Breast epithelium (tissue), 4 donors: ENCODE measurements around the gene PLEKHO1. TPM values are rescaled to one million over a fixed set of nuclear protein-coding genes. Genes with fewer than 3 reads are reported as not detected.

Experiments used
- DNase-seq, 2 donors: peaks; one replicate each; pipeline ENCODE4 v3.0.0-alpha.2; 2019; ENCODE audit warnings: low spot score in 2 of 2
- H3K27ac ChIP-seq, 2 donors: fragments of 200-600 bp; sonication (generic) in 1 of 2; one replicate each; pipeline ENCODE4 v1.5.1; 2016 to 2019; ENCODE audit warnings: mild to moderate bottlenecking in 1 of 2
- H3K27me3 ChIP-seq, 2 donors: fragments of 200-600 bp; sonication (generic) in 1 of 2; one replicate each; pipeline versions ENCODE4 v1.5.1 to v1.6.0; 2017 to 2019; ENCODE audit warnings: control low read depth in 1 of 2, mild to moderate bottlenecking in 1 of 2
- H3K36me3 ChIP-seq: fragments of 200-600 bp; one replicate; pipeline ENCODE4 v1.5.1; 2019
- H3K4me1 ChIP-seq, 2 donors: fragments of 200-600 bp; sonication (generic); one replicate each; pipeline ENCODE4 v1.5.1; 2016 to 2019; ENCODE audit warnings: control low read depth in 1 of 2
- H3K4me3 ChIP-seq, 3 donors: fragments of 200-600 bp; sonication (generic); 1 replicate in 2 of 3; 2 replicates in 1 of 3; pipeline ENCODE4 v1.5.1; 2016 to 2019; ENCODE audit warnings: mild to moderate bottlenecking in 3 of 3, moderate library complexity in 2 of 3
- H3K9me3 ChIP-seq, 2 donors: fragments of 200-600 bp; sonication (generic) in 1 of 2; one replicate each; pipeline ENCODE4 v1.5.1; 2016 to 2019; ENCODE audit warnings: control low read depth in 1 of 2
- CTCF ChIP-seq, 3 donors: fragments of 450-650 bp; IDR thresholded peaks; one replicate each; pipeline ENCODE4 v1.5.1; 2016 to 2017; ENCODE audit warnings: antibody characterized with exemption in 3 of 3, mild to moderate bottlenecking in 3 of 3, moderate library complexity in 3 of 3
- POLR2A ChIP-seq: fragments of 450-650 bp; IDR thresholded peaks from one replicate; pipeline ENCODE4 v1.6.1; 2016; ENCODE audit warnings: antibody characterized with exemption, mild to moderate bottlenecking, moderate library complexity
- POLR2AphosphoS5 ChIP-seq, 3 donors: sonication (generic); formaldehyde crosslinking; IDR thresholded peaks; one replicate each; pipeline ENCODE4 v1.6.1; 2017; ENCODE audit warnings: antibody characterized with exemption in 3 of 3
- intact Hi-C: fragments of 100-400 bp; cut with DNase I; formaldehyde crosslinking; loops from one replicate; pipeline ENCODE4 v1.15.1; 2023; ENCODE audit warnings: low total_unique reads
- total RNA-seq, 3 donors: library from RNA; depleted of rRNA; stranded (reverse); fragments of >200 nt; gene quantifications; one replicate each; pipeline ENCODE4 v1.1.0, GENCODE V29; 2016

PLEKHO1 gene
- total RNA-seq, 3 donors from 2014 or later, result 20.8 to 58.0 (median 27.5) TPM

GRCh38 chr1:150152772-150153456 is 3.2 kb downstream of the PLEKHO1 start:
- no peaks in the 10 kb centered on the region for H3K9me3 ChIP-seq
- H3K27me3 ChIP-seq, result no peaks in the 10 kb centered on the region
- peaks cover 0 to 5% of the 10 kb centered on the region in 2 donors for H3K4me1 ChIP-seq
- H3K4me3 ChIP-seq, result peak overlapping the region in 1 of 3 donors; percentile 49
- no peak for DNase-seq
- intact Hi-C loops, result loop anchor here (5.0 kb wide), 1 partner anchor 1129 kb away; the partner anchor contains the start of gene ZNF687
- no peaks in the 10 kb centered on the region for H3K36me3 ChIP-seq
- peak overlapping the region; percentile 65 to 96 for H3K27ac ChIP-seq
- TF ChIP-seq POLR2A, result no peak
- TF ChIP-seq POLR2AphosphoS5 (IDR thresholded peaks at IDR 0.05), result peak in 1 of 3 donors; percentile 18

DNA sequence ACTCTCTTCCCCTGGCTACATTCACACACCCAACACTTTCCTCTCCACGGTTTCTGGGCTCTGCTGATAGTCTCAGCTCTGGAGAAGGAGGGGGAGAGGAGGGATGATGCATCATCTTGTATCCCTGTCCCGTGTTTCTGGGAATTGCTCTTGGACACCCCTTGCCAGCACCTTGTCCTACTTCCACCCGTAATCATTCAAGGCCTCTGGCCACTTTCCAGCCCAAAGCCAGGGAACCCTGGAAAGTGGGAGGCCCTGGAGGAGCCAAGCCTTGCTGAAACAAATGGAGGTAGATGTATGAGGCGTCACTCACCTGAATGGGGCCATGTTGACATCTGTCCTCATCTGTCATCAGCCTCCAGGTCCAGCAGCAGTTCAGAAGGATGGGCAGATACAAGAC is 4.4 kb downstream of the PLEKHO1 start:
- intact Hi-C loops, result loop anchor here (5.0 kb wide), 1 partner anchor 1128 kb away; the partner anchor contains the start of gene ZNF687
- no peaks in the 10 kb centered on the region for H3K9me3 ChIP-seq
- no peaks in the 10 kb centered on the region for H3K36me3 ChIP-seq
- TF ChIP-seq CTCF (IDR thresholded peaks at IDR 0.05), result no peak
- peak in 1 of 3 donors; percentile 11 for TF ChIP-seq POLR2AphosphoS5 (IDR thresholded peaks at IDR 0.05)
- no peak for TF ChIP-seq POLR2A
- H3K27me3 ChIP-seq, result no peaks in the 10 kb centered on the region
- H3K27ac ChIP-seq, result peak overlapping the region; percentile 65 to 83
- H3K4me3 ChIP-seq, result peak overlapping the region in 1 of 3 donors; percentile 33
- peaks cover 0 to 5% of the 10 kb centered on the region in 2 donors for H3K4me1 ChIP-seq
- DNase-seq, result no peak

DNA sequence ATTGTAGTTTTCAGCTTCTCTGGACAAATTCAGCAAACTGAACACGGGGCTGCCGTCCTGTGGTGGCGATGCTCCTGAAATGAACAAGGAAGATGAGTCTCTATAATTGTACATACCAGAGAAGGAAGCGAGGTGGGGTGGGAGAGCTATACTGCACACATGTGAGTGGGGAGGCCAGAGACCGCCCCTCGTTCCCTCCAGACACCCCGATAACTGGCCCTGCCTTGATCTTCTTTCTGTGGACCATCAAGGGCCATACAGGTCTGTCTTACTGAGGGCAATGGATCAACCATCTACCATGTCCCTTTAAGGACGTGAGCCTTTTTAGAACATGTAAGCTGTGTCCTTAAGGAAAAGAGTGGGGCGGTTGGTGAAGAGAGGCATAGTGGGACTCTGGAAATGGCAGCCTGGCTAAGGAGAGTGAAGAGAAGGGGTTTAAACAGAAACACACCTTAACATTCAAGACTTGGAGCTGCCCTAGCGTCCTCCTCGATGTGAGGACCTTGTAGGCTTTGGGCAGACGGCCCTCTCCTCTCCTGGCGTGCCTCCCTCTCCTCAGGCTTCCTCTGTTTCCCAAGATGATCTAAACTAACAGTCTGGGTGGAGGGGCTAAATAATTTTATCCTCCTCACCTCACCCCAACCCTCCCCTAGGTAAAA is 5.8 kb downstream of the PLEKHO1 start:
- DNase-seq, result no peak
- TF ChIP-seq POLR2A, result no peak
- TF ChIP-seq CTCF (IDR thresholded peaks at IDR 0.05), result no peak
- no peak for TF ChIP-seq POLR2AphosphoS5 (IDR thresholded peaks at IDR 0.05)
- Histone ChIP-seq H3K4me1 (peaks cover 0 to 5% of the 10 kb centered on the region in 2 donors), H3K36me3 (no peaks in the 10 kb centered on the region), H3K9me3 (no peaks in the 10 kb centered on the region), H3K27ac (peak overlapping the region; percentile 65 to 66), H3K27me3 (no peaks in the 10 kb centered on the region), H3K4me3 (no peak overlapping the region)
- intact Hi-C loops, result no loop called here

- no peaks in the 10 kb centered on the region for H3K36me3 ChIP-seq
- peak overlapping the region in 1 of 2 donors; percentile 52 for H3K27ac ChIP-seq
- peaks cover 0 to 2% of the 10 kb centered on the region in 2 donors for H3K4me1 ChIP-seq
- H3K27me3 ChIP-seq, result no peaks in the 10 kb centered on the region
- H3K9me3 ChIP-seq, result no peaks in the 10 kb centered on the region
- H3K4me3 ChIP-seq, result no peak overlapping the region
- intact Hi-C loops, result no loop called here
- TF ChIP-seq POLR2AphosphoS5 (IDR thresholded peaks at IDR 0.05) (no peak), POLR2A (no peak), CTCF (IDR thresholded peaks at IDR 0.05) (no peak)
- no peak for DNase-seq
Measured at GRCh38 chr1:150156868-150157603, 7.3 kb downstream of the PLEKHO1 start.

DNA sequence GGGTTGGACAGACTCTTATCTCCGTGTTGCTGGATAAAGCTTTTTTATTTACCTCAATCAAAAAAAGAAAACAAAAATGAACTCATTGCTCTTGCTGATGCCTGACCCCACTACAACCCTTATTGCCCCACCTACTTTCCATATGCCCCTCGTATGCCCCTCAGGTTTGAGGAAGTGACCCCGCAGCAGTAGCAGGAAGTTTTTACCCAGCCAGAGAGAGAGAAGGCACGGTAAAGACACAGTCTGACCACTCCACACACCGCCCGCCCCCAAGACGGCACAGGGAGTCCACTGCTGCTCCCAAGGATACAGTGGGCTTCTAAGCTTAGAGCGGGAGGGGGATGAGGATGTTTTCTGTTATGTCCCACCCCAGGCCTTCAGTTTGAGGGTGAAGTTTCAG is 9.8 kb downstream of the PLEKHO1 start:
- no peak overlapping the region for H3K4me3 ChIP-seq
- H3K27ac ChIP-seq, result peak overlapping the region; percentile 92 to 98

More for the DNA sequence above, 9.8 kb downstream of the PLEKHO1 start:
- Histone ChIP-seq H3K36me3 (no peaks in the 10 kb centered on the region), H3K27me3 (no peaks in the 10 kb centered on the region), H3K9me3 (no peaks in the 10 kb centered on the region), H3K4me1 (peaks cover 3 to 4% of the 10 kb centered on the region in 2 donors)
- intact Hi-C loops, result no loop called here
- DNase-seq, result no peak
- TF ChIP-seq CTCF (IDR thresholded peaks at IDR 0.05), result no peak
- no peak for TF ChIP-seq POLR2AphosphoS5 (IDR thresholded peaks at IDR 0.05)
- TF ChIP-seq POLR2A, result no peak
